MM.1S (cell line): ENCODE results near the gene INPP4A.

Experiments
- CTCF ChIP-seq: fragments of 300-600 bp; sonication (generic); IDR thresholded peaks from 2 replicates; pipeline ENCODE4 v1.5.1; 2016; ENCODE audit warnings: antibody characterized with exemption, low read length, mixed read lengths
- EZH2 ChIP-seq: fragments of 300-600 bp; sonication (generic); optimal IDR thresholded peaks from 2 replicates; pipeline ENCODE3; 2017; ENCODE audit warnings: low read depth, mild to moderate bottlenecking, antibody characterized with exemption, low read length, mixed read lengths
- EZH2phosphoT487 ChIP-seq: fragments of 300-600 bp; sonication (generic); IDR thresholded peaks from 2 replicates; pipeline ENCODE4 v1.6.1; 2018; ENCODE audit warnings: antibody characterized with exemption, low read length

GRCh38 chr2:98614024-98614739 is 169.5 kb downstream of the INPP4A start:
- TF ChIP-seq CTCF (no peak), EZH2phosphoT487 (no peak), EZH2 (no peak)
